Central memory CD8-positive, alpha-beta T cell (primary cell): ENCODE results near the gene GAST.

Experiments used
- ATAC-seq: fragments of 150-1000 bp; cut with Tn5 transposase; replicated peaks from 2 replicates; pipeline ENCODE4 v1.10.0; 2022; ENCODE audit warnings: mild to moderate bottlenecking, moderate FRiP score, moderate number of reproducible peaks; ENCODE audit not compliant: poor library complexity, severe bottlenecking; ENCODE audit errors: extremely low read depth
- DNase-seq, 2 donors: peaks; one replicate each; pipeline ENCODE4 v3.0.0; 2021; ENCODE audit warnings: low spot score in 2 of 2
- H3K27ac Mint-ChIP-seq: one replicate; pipeline ENCODE4 v1.8.0; 2022; ENCODE audit warnings: low read depth, mild to moderate bottlenecking, moderate library complexity, mixed read lengths
- H3K27me3 Mint-ChIP-seq: one replicate; pipeline ENCODE4 v1.8.0; 2022; ENCODE audit warnings: mixed read lengths
- H3K36me3 Mint-ChIP-seq: one replicate; pipeline ENCODE4 v1.8.0; 2022; ENCODE audit warnings: mild to moderate bottlenecking, moderate library complexity, mixed read lengths; ENCODE audit not compliant: insufficient read depth
- H3K4me1 Mint-ChIP-seq: one replicate; pipeline ENCODE4 v1.8.0; 2022; ENCODE audit warnings: mixed read lengths
- H3K4me3 Mint-ChIP-seq: one replicate; pipeline ENCODE4 v1.8.0; 2022; ENCODE audit warnings: mild to moderate bottlenecking, moderate library complexity, mixed read lengths
- H3K9me3 Mint-ChIP-seq: one replicate; pipeline ENCODE4 v1.8.0; 2022; ENCODE audit warnings: mixed read lengths

Gene GAST

GRCh38 chr17:41731836-41732235 is 19.7 kb downstream of the GAST start:
- H3K4me1 Mint-ChIP-seq = no peaks in the 10 kb centered on the region
- DNase-seq = no peak
- H3K4me3 Mint-ChIP-seq = no peak overlapping the region
- H3K27ac Mint-ChIP-seq = no peak overlapping the region
- peaks cover 51% of the 10 kb centered on the region for H3K27me3 Mint-ChIP-seq
- no peaks in the 10 kb centered on the region for H3K9me3 Mint-ChIP-seq
- no peaks in the 10 kb centered on the region for H3K36me3 Mint-ChIP-seq
- ATAC-seq = no peak

DNA sequence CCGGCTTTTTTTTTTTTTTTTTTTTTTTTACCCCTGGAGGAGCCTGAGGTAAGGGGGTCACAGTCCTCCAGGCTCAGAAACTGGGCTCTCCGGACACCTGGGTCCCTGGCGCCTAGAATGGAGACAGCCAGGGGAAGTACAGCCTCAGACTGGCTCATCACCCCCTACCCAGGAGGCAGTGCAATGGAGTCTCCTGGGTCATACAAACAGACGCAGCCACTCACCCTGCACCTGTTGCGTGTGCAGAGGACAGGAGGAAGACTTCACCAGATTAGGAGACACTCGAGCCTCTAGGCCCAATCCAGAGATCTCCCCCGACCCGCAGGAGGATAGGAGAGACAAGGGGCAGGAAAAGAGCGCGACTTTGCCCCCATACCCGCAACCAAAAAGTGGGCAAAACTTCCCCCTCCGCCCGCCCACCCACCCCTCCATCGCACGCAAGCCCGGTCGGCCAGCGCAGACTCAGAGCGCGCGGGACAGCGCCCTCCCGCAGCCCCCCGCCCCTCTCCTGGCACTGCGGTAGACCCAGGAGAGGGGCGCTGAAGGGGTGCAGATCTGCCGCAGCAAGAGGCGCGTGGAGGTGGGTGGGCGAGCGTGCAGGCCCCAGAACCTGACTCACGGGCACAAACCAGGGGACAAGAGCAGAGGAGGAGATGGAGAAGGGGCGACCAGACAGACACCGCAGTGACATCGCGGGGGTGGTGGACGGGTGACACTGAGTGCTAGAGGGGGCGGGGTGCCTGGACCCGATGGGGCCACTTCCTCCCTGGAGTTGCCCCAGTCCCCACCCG is 21.4 kb downstream of the GAST start:
- H3K36me3 Mint-ChIP-seq = peaks cover 2% of the 10 kb centered on the region
- no peaks in the 10 kb centered on the region for H3K9me3 Mint-ChIP-seq
- no peaks in the 10 kb centered on the region for H3K4me1 Mint-ChIP-seq
- H3K27me3 Mint-ChIP-seq = peaks cover 63% of the 10 kb centered on the region
- ATAC-seq (no peak), DNase-seq (no peak)
- no peak overlapping the region for H3K4me3 Mint-ChIP-seq
- H3K27ac Mint-ChIP-seq = no peak overlapping the region

DNA sequence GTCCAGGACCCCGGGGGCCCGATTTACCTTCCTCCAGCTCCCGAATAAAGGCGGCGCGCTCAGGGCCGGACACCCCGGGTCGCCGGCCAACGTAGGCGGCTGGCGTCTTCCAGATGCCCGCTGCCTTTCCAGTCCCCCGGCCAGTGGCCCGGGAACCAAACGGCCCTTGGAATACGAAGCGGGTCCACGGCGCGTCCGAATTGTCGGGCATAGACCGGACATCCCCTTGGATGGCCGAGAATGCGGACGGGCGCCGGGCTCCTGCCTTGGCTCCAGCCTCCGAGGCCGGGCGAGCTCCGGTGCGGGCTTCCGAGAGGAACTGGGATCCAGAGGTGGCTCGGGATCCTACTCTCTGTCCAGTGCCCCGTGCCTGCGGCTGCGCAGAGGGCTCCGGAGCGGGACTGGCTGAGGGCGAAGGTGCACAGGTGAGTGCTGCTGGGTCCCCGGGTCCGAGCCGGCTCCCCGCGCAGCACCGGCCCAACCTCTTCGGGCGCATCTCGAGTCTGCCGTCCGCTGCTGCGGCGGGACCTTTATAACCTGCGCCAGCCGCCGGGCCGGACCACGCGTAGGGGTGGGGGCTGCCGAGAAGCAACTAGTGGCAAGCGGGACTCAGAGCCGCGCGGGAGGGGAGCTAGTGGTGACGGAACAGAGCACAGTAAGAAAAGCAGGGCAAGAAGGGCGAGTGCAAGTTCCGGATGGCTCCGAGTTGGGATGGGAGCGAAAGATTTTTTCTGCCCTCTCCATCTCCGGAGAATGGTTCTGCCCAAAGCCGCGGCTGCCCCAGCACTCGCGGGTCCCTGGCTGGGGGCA is 22.2 kb downstream of the GAST start, which contains the start of gene HAP1:
Gene HAP1, minus strand, starts transcription at position 505 of the 810 bp plus-strand sequence. Its CDS starts 9 bp downstream, at position 496.
- DNase-seq (no peak), ATAC-seq (no peak)
- H3K4me3 Mint-ChIP-seq = no peak within 1 kb of the TSS
- peaks cover 2% of the 10 kb centered on the region for H3K36me3 Mint-ChIP-seq
- no peaks in the 10 kb centered on the region for H3K9me3 Mint-ChIP-seq
- no peak within 1 kb of the TSS for H3K27ac Mint-ChIP-seq
- H3K27me3 Mint-ChIP-seq = peaks cover 63% of the 10 kb centered on the region
- no peaks in the 10 kb centered on the region for H3K4me1 Mint-ChIP-seq

GRCh38 chr17:41734949-41735313 is 22.8 kb downstream of the GAST start:
- H3K9me3 Mint-ChIP-seq = no peaks in the 10 kb centered on the region
- ATAC-seq (no peak), DNase-seq (no peak)
- H3K4me1 Mint-ChIP-seq = no peaks in the 10 kb centered on the region
- H3K36me3 Mint-ChIP-seq = peaks cover 2% of the 10 kb centered on the region
- H3K27ac Mint-ChIP-seq = no peak overlapping the region
- peaks cover 63% of the 10 kb centered on the region for H3K27me3 Mint-ChIP-seq
- no peak overlapping the region for H3K4me3 Mint-ChIP-seq

GRCh38 chr17:41735744-41736143 is 23.6 kb downstream of the GAST start:
- DNase-seq (no peak), ATAC-seq (no peak)
- peaks cover 2% of the 10 kb centered on the region for H3K36me3 Mint-ChIP-seq
- H3K27me3 Mint-ChIP-seq = peaks cover 63% of the 10 kb centered on the region
- no peak overlapping the region for H3K4me3 Mint-ChIP-seq
- no peak overlapping the region for H3K27ac Mint-ChIP-seq
- no peaks in the 10 kb centered on the region for H3K4me1 Mint-ChIP-seq
- no peaks in the 10 kb centered on the region for H3K9me3 Mint-ChIP-seq

DNA sequence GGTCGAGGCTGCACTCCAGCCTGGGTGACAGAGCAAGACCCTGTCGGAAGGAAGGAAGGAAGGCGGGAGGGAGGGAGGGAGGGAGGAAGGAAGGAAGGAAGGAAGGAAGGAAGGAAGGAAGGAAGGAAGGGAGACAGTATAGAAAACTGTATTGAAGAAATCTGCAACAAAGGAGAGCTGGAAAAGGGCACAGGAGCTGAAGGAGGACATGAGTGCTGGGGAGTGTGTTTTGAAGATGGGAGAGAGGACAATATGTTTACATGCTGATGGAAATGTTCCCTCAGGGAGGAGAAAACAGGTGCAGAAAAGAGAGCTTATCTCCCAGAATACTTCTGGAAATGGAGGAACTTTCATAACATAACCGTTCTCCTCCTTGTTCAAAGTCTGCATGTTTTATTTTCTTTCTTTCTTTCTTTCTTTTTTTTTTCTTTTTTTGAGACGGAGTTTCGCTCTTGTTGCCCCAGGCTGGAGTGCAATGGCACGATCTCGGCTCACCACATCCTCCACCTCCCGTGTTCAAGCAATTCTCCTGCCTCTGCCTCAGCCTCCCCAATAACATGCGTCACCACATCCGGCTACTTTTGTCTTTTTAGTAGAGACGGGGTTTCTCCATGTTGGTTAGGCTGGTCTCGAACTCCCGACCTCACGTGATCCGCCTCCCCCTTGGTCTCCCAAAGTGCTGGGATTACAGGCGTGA is 25.0 kb downstream of the GAST start:
- peaks cover 54% of the 10 kb centered on the region for H3K27me3 Mint-ChIP-seq
- ATAC-seq = no peak
- no peak overlapping the region for H3K4me3 Mint-ChIP-seq
- no peaks in the 10 kb centered on the region for H3K9me3 Mint-ChIP-seq
- peaks cover 2% of the 10 kb centered on the region for H3K36me3 Mint-ChIP-seq
- no peak overlapping the region for H3K27ac Mint-ChIP-seq
- no peak for DNase-seq
- no peaks in the 10 kb centered on the region for H3K4me1 Mint-ChIP-seq

- no peak for DNase-seq
- no peak for ATAC-seq
- Mint-ChIP-seq H3K36me3 (peaks cover 2% of the 10 kb centered on the region), H3K4me3 (no peak overlapping the region), H3K27ac (no peak overlapping the region), H3K27me3 (peaks cover 49% of the 10 kb centered on the region), H3K9me3 (no peaks in the 10 kb centered on the region), H3K4me1 (no peaks in the 10 kb centered on the region)
Observed at GRCh38 chr17:41737680-41738023, 25.5 kb downstream of the GAST start.

DNA sequence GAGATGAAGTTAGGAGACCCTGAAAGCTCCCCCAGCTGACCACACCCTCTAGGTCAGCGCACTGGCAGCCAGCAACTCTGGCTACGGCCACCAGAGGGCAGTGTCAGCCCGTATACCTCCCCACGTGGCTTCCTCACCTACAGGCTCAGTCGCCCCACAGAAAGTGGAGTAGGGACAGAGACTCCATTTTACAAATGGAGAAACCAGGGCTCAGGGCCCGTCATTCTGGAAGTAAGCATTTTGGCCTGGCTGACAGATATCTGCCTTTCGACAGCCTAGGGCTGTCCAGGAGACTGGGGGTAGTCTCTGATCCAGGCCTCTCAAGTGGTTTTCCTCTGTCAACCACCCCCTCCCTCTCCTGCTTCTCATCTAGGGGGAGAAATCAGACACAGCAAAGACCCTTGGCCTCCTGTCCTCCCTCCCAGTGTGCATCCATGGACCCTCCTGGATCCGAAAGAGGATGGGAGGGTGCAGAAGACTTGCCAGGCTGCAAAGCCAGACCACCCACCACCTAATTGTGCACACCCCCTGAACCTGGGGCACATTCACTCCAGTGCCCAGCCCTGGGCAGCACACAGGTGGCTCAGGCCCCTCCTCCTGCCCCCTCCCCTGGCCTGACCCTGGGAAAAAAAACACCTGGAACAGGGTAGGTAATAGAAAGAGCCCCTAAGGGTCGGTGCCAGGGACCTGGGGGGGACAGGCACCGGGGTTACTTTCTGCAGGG is 26.1 kb downstream of the GAST start:
- H3K27me3 Mint-ChIP-seq = peaks cover 44% of the 10 kb centered on the region
- no peaks in the 10 kb centered on the region for H3K9me3 Mint-ChIP-seq
- H3K4me3 Mint-ChIP-seq = no peak overlapping the region
- ATAC-seq (peak; percentile 81), DNase-seq (peak; percentile 63 to 68)
- H3K4me1 Mint-ChIP-seq = no peaks in the 10 kb centered on the region
- peaks cover 2% of the 10 kb centered on the region for H3K36me3 Mint-ChIP-seq
- H3K27ac Mint-ChIP-seq = no peak overlapping the region

DNA sequence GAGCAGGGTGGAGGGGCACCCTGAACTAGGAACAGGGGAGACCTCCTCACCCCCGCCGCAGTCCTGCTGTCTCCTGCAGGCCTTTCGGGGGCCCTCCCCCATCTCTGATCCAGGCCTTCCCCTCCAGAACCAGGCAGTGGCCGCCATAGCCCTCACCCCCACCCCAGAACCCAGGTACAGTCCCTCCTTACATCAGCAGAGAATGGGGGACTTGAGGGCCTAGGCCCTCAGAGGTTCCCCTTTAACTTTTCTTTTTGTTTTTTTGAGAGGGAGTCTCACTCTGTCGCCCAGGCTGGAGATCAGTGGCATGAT is 26.6 kb downstream of the GAST start:
- Mint-ChIP-seq H3K4me3 (no peak overlapping the region), H3K27ac (no peak overlapping the region), H3K4me1 (no peaks in the 10 kb centered on the region), H3K36me3 (peaks cover 2% of the 10 kb centered on the region), H3K9me3 (no peaks in the 10 kb centered on the region), H3K27me3 (peaks cover 39% of the 10 kb centered on the region)
- no peak for DNase-seq
- ATAC-seq = no peak

- no peak for DNase-seq
- Mint-ChIP-seq H3K9me3 (no peaks in the 10 kb centered on the region), H3K27ac (no peak overlapping the region)
Observed at GRCh38 chr17:41739661-41740352, 27.7 kb downstream of the GAST start.

GRCh38 chr17:41740506-41740905 is 28.4 kb downstream of the GAST start:
- Mint-ChIP-seq H3K36me3 (peaks cover 2% of the 10 kb centered on the region), H3K4me3 (no peak overlapping the region), H3K9me3 (no peaks in the 10 kb centered on the region), H3K27ac (no peak overlapping the region), H3K27me3 (peaks cover 25% of the 10 kb centered on the region), H3K4me1 (no peaks in the 10 kb centered on the region)
- no peak for ATAC-seq
- DNase-seq = no peak

More at GRCh38 chr17:41739661-41740352, 27.7 kb downstream of the GAST start:
- Mint-ChIP-seq H3K36me3 (peaks cover 2% of the 10 kb centered on the region), H3K4me1 (no peaks in the 10 kb centered on the region), H3K27me3 (peaks cover 32% of the 10 kb centered on the region), H3K4me3 (no peak overlapping the region)
- ATAC-seq = no peak

- H3K27ac Mint-ChIP-seq = no peak overlapping the region
- H3K4me1 Mint-ChIP-seq = no peaks in the 10 kb centered on the region
- H3K36me3 Mint-ChIP-seq = peaks cover 2% of the 10 kb centered on the region
- no peak for DNase-seq
- H3K9me3 Mint-ChIP-seq = no peaks in the 10 kb centered on the region
- H3K27me3 Mint-ChIP-seq = peaks cover 20% of the 10 kb centered on the region
- H3K4me3 Mint-ChIP-seq = no peak overlapping the region
- ATAC-seq = no peak
Observed at GRCh38 chr17:41741709-41742108, 29.6 kb downstream of the GAST start.
